ENCODE data around the gene LGALS12. TPM values are rescaled to one million over a fixed set of nuclear protein-coding genes. Genes with fewer than 3 reads are reported as not detected.

Gene LGALS12, protein sequence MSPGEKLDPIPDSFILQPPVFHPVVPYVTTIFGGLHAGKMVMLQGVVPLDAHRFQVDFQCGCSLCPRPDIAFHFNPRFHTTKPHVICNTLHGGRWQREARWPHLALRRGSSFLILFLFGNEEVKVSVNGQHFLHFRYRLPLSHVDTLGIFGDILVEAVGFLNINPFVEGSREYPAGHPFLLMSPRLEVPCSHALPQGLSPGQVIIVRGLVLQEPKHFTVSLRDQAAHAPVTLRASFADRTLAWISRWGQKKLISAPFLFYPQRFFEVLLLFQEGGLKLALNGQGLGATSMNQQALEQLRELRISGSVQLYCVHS
- not detected for polyA plus RNA-seq (2013, experiment 1 of 4)
- polyA plus RNA-seq (2013, experiment 2 of 4): not detected
- not detected for polyA plus RNA-seq (2013, experiment 3 of 4)
- polyA plus RNA-seq (2013, experiment 4 of 4): not detected

DNA sequence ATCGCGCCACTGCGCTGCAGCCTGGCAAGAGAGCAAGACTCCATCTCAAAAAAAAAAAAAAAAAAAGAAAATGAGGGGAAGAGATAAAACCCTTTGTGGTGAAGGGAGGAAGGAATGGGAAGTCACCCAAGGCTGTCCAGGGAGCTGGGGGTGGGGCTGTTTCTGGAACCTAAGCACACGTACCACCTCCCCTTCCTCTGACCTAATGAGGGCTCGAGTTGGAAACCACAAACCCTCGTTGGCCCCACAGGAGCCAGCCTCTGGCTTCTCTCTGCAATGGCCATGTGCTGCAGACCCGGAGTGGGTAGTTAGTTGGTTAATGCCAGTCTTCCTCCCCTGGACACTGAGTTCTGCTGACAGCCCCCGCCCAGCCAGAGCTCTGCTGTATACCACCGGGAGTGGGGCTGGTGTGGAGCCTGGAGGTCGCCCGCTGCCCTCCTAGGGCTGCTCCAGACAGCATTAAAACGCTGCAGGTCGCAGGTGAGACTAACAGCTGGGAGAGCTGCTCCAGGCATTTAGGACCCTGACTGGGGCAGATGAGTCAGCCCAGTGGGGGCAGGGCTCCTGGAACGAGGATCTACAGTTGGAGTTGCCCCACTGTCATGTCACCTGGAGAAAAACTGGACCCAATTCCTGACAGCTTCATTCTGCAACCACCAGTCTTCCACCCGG is at the start of gene LGALS12:
Gene LGALS12, plus strand, starts transcription at position 228 of the 672 bp plus-strand sequence. Its CDS starts 375 bp downstream, at position 603.
- no peak within 1 kb of the TSS for H3K4me3 ChIP-seq (ENCODE audit: insufficient read depth, low read depth, low read length)
- H3K4me1 ChIP-seq (ENCODE audit: control insufficient read depth, insufficient read depth, low read length): peaks cover 3% of the 10 kb centered on the region
- no peak within 1 kb of the TSS for H3K27ac ChIP-seq (ENCODE audit: insufficient read depth, low read depth, low read length, poor library complexity, severe bottlenecking)
- WGBS, 2 experiments: 71 to 74% methylated on average over 15 of the region's 15 CpGs
- no peaks in the 10 kb centered on the region for H3K9me3 ChIP-seq (ENCODE audit: control insufficient read depth, low read length)
- H3K27me3 ChIP-seq (ENCODE audit: control insufficient read depth, insufficient read depth, low read length, poor library complexity, severe bottlenecking): no peaks in the 10 kb centered on the region
- H3K36me3 ChIP-seq (ENCODE audit: control insufficient read depth, insufficient read depth, low read length): no peaks in the 10 kb centered on the region

DNA sequence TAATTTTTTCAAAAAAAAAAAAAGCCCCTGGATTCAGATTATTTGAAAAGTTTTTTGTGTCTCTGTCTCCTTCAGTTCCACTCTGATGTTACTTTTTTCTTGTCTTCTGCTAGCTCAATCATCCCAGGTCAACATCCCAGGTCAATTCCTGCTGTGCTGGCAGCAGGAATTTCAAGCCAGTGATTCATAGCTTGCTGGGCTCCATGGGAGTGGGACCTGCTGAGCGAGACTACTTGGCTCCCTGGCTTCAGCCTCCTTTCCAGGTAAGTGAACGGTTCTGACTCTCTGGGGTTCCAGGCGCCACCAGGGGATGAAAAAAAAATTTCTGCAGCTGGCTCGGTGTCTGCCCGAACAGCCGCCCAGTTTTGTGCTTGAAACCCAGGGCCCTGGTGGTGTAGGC is 46.3 kb upstream of the LGALS12 start:
- WGBS, 2 experiments: 57 to 66% methylated on average over 6 of the region's 6 CpGs
- Histone ChIP-seq H3K27me3 (ENCODE audit: control insufficient read depth, insufficient read depth, low read length, poor library complexity, severe bottlenecking) (no peaks in the 10 kb centered on the region), H3K9me3 (ENCODE audit: control insufficient read depth, low read length) (no peaks in the 10 kb centered on the region), H3K36me3 (ENCODE audit: control insufficient read depth, insufficient read depth, low read length) (no peaks in the 10 kb centered on the region), H3K27ac (ENCODE audit: insufficient read depth, low read depth, low read length, poor library complexity, severe bottlenecking) (no peak overlapping the region), H3K4me1 (ENCODE audit: control insufficient read depth, insufficient read depth, low read length) (no peaks in the 10 kb centered on the region), H3K4me3 (ENCODE audit: insufficient read depth, low read depth, low read length) (no peak overlapping the region)

DNA sequence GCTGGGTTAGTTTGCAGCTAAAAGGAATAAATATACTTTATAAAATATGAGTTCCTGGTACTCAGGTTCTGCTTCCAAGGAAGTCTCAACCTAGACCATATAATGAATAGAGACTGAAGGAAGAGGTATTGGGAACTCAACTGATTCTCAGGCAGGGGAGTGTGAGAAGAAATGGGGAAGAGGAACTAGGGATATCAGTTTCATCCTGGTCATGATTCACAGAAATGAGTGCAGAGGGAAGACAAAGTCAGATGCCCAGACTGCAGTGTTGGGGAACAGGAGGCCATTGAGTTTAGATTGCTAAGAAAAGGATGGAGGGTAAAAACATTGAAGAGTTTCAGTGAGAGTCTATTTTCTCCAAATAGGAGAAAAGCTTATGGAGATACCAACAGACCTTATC is 43.7 kb upstream of the LGALS12 start:
- no peaks in the 10 kb centered on the region for H3K27me3 ChIP-seq (ENCODE audit: control insufficient read depth, insufficient read depth, low read length, poor library complexity, severe bottlenecking)
- H3K9me3 ChIP-seq (ENCODE audit: control insufficient read depth, low read length): no peaks in the 10 kb centered on the region
- no peak overlapping the region for H3K27ac ChIP-seq (ENCODE audit: insufficient read depth, low read depth, low read length, poor library complexity, severe bottlenecking)
- H3K4me1 ChIP-seq (ENCODE audit: control insufficient read depth, insufficient read depth, low read length): no peaks in the 10 kb centered on the region
- H3K36me3 ChIP-seq (ENCODE audit: control insufficient read depth, insufficient read depth, low read length): no peaks in the 10 kb centered on the region
- H3K4me3 ChIP-seq (ENCODE audit: insufficient read depth, low read depth, low read length): no peak overlapping the region

DNA sequence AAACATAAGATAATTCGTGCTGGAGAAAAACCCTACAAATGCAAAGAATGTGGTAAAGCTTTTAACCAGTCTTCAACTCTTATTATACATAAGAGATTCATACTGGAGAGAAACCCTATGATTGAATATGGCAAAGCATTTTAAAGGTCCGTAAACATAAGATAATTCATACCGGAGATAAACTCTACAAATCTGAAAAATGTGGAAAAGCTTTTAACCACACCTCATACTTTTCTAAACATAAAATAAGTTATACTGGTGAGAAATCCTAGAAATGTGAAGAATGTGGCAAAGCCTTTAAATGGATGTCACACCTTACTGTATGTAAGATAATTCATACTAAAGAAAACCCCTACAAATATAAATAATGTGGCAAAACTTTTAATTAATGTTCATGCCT is 35.6 kb upstream of the LGALS12 start:
- no peaks in the 10 kb centered on the region for H3K9me3 ChIP-seq (ENCODE audit: control insufficient read depth, low read length)
- no peak overlapping the region for H3K4me3 ChIP-seq (ENCODE audit: insufficient read depth, low read depth, low read length)
- no peaks in the 10 kb centered on the region for H3K27me3 ChIP-seq (ENCODE audit: control insufficient read depth, insufficient read depth, low read length, poor library complexity, severe bottlenecking)
- no peak overlapping the region for H3K27ac ChIP-seq (ENCODE audit: insufficient read depth, low read depth, low read length, poor library complexity, severe bottlenecking)
- no peaks in the 10 kb centered on the region for H3K4me1 ChIP-seq (ENCODE audit: control insufficient read depth, insufficient read depth, low read length)
- H3K36me3 ChIP-seq (ENCODE audit: control insufficient read depth, insufficient read depth, low read length): no peaks in the 10 kb centered on the region
- WGBS, 2 experiments: 91% methylated on average over 3 of the region's 3 CpGs; no CpG with 5 or more reads in 1 of the 2 experiments

DNA sequence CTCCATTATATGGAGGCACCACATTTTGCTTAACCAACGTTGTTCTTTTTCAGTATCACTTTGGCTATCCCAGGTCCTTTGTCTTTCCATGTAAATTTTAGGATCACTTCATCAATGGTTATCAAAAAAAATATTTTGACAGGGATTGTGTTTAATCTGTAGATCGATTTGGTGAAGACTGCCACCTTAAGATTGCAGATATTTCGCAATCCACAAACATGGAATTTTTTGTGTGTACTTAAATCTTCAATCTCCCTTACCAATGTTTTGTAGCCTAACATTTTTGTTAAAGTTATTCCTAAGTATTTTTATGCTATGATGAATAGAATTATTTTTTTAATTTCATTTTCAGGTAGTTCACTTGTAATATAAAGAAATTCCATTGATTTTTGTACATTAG is 33.5 kb upstream of the LGALS12 start:
- Histone ChIP-seq H3K4me3 (ENCODE audit: insufficient read depth, low read depth, low read length) (no peak overlapping the region), H3K9me3 (ENCODE audit: control insufficient read depth, low read length) (peaks cover 3% of the 10 kb centered on the region), H3K27me3 (ENCODE audit: control insufficient read depth, insufficient read depth, low read length, poor library complexity, severe bottlenecking) (no peaks in the 10 kb centered on the region), H3K4me1 (ENCODE audit: control insufficient read depth, insufficient read depth, low read length) (no peaks in the 10 kb centered on the region), H3K36me3 (ENCODE audit: control insufficient read depth, insufficient read depth, low read length) (no peaks in the 10 kb centered on the region), H3K27ac (ENCODE audit: insufficient read depth, low read depth, low read length, poor library complexity, severe bottlenecking) (no peak overlapping the region)
- WGBS, 2 experiments: 89 to 96% methylated on average over 1 to 3 of the region's 3 CpGs

DNA sequence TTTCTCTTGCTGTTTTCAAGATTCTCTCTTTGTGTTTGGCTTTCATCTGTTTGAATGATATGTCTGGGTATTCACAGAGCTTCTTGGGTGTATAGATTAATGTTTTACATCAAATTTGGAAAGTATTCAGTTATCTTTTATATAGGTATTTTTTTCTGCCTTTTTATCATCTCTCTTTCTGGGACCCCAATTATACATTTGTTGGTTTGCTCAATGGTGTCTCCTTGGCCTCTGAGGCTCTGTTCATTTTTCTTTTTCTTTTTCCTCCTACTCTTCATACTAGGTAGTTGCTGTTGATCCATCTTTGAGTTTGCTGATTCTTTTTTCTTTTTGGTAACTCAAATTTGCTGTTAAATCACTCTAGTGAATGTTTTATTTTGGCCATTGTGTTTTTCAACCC is 29.3 kb upstream of the LGALS12 start:
- H3K27ac ChIP-seq (ENCODE audit: insufficient read depth, low read depth, low read length, poor library complexity, severe bottlenecking): no peak overlapping the region
- H3K9me3 ChIP-seq (ENCODE audit: control insufficient read depth, low read length): peaks cover 3% of the 10 kb centered on the region
- no peaks in the 10 kb centered on the region for H3K36me3 ChIP-seq (ENCODE audit: control insufficient read depth, insufficient read depth, low read length)
- H3K27me3 ChIP-seq (ENCODE audit: control insufficient read depth, insufficient read depth, low read length, poor library complexity, severe bottlenecking): no peaks in the 10 kb centered on the region
- no peak overlapping the region for H3K4me3 ChIP-seq (ENCODE audit: insufficient read depth, low read depth, low read length)
- no peaks in the 10 kb centered on the region for H3K4me1 ChIP-seq (ENCODE audit: control insufficient read depth, insufficient read depth, low read length)

DNA sequence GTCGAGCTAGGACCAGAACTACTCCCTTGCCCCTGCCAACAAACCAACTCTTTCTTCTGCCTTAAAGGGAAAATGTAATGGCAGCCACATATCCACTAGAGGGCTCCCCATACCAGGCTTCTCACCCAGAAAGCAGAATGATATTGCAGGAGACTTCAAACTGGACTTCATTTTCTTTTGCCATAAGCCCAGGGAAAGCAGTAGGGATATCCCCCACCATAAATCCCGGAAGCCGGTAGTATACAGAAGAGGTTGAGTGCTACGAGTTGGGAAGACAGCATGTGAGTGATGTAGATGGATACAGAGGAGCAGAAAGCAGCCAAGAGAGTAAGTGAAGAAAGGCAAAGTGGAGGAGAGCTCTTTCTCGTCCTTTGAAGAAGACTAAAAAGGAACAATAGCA is 27.0 kb upstream of the LGALS12 start:
- Histone ChIP-seq H3K36me3 (ENCODE audit: control insufficient read depth, insufficient read depth, low read length) (no peaks in the 10 kb centered on the region), H3K27me3 (ENCODE audit: control insufficient read depth, insufficient read depth, low read length, poor library complexity, severe bottlenecking) (no peaks in the 10 kb centered on the region), H3K9me3 (ENCODE audit: control insufficient read depth, low read length) (peaks cover 3% of the 10 kb centered on the region), H3K4me3 (ENCODE audit: insufficient read depth, low read depth, low read length) (no peak overlapping the region), H3K27ac (ENCODE audit: insufficient read depth, low read depth, low read length, poor library complexity, severe bottlenecking) (no peak overlapping the region), H3K4me1 (ENCODE audit: control insufficient read depth, insufficient read depth, low read length) (no peaks in the 10 kb centered on the region)
- 28 to 31% methylated on average over 5 of the region's 5 CpGs for WGBS, 2 experiments

DNA sequence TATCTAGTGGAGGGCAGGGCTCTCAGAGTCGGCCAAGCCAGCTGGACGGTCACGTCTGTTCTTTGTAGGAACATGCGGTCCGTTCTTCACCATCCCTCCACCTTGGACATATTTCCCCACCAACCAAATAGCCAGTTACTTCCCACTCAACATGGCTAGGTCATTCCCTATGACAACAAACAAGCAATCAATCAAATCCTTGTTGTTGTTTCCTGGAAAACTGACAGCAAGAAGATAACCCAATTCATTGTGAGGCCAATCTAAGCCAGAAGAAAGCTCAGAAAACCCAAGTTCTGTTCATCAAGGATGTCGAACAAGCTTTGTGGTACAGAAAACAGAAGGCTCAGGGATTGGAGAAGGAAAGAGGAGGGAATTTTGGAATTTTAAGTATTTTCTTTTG is 25.8 kb upstream of the LGALS12 start:
- Histone ChIP-seq H3K27ac (ENCODE audit: insufficient read depth, low read depth, low read length, poor library complexity, severe bottlenecking) (no peak overlapping the region), H3K4me1 (ENCODE audit: control insufficient read depth, insufficient read depth, low read length) (no peaks in the 10 kb centered on the region), H3K27me3 (ENCODE audit: control insufficient read depth, insufficient read depth, low read length, poor library complexity, severe bottlenecking) (no peaks in the 10 kb centered on the region), H3K36me3 (ENCODE audit: control insufficient read depth, insufficient read depth, low read length) (no peaks in the 10 kb centered on the region), H3K4me3 (ENCODE audit: insufficient read depth, low read depth, low read length) (no peak overlapping the region), H3K9me3 (ENCODE audit: control insufficient read depth, low read length) (peaks cover 3% of the 10 kb centered on the region)
- WGBS, 2 experiments: 94 to 95% methylated on average over 6 of the region's 6 CpGs

DNA sequence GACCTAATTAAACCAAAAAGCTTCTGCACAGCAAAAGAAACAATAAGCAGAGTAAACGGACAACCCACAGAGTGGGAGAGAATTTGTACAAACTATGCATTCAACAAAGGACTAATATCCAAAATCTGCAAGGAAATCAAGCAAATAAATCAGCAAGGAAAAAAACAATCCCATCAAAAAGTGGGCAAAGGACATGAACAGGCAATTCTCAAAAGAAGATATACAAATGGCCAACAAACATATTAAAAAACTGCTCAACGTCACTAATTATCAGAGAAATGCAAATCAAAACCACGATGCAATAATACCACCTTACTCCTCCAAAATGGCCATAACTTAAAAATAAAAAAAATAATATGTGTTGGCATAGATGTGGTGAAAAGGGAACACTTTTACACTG is 20.1 kb upstream of the LGALS12 start:
- no peaks in the 10 kb centered on the region for H3K36me3 ChIP-seq (ENCODE audit: control insufficient read depth, insufficient read depth, low read length)
- H3K27me3 ChIP-seq (ENCODE audit: control insufficient read depth, insufficient read depth, low read length, poor library complexity, severe bottlenecking): no peaks in the 10 kb centered on the region
- H3K4me1 ChIP-seq (ENCODE audit: control insufficient read depth, insufficient read depth, low read length): no peaks in the 10 kb centered on the region
- H3K9me3 ChIP-seq (ENCODE audit: control insufficient read depth, low read length): no peaks in the 10 kb centered on the region
- no peak overlapping the region for H3K4me3 ChIP-seq (ENCODE audit: insufficient read depth, low read depth, low read length)
- no peak overlapping the region for H3K27ac ChIP-seq (ENCODE audit: insufficient read depth, low read depth, low read length, poor library complexity, severe bottlenecking)
- WGBS, 2 experiments: 89 to 90% methylated on average over 2 of the region's 3 CpGs

DNA sequence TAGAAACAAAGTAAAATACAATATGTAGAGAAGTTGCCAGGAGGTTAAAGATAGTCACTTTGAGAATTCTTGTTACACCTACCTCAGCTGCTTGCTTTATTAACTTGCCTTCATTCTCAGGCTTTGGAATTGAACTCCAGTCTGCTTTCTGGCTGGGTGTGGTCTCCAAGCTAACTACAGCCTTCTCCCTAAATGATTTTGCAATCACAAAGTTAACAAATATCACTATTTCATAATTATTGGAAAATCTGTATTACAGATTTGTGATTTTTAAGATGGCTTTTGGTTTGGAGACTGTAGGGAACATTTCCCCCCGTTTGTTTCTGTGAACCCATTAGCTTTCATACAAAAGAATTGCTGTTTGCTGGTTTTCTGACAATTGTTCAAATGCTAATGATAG is 17.1 kb upstream of the LGALS12 start:
- peaks cover 3% of the 10 kb centered on the region for H3K9me3 ChIP-seq (ENCODE audit: control insufficient read depth, low read length)
- peaks cover 5% of the 10 kb centered on the region for H3K27me3 ChIP-seq (ENCODE audit: control insufficient read depth, insufficient read depth, low read length, poor library complexity, severe bottlenecking)
- no peak overlapping the region for H3K4me3 ChIP-seq (ENCODE audit: insufficient read depth, low read depth, low read length)
- H3K36me3 ChIP-seq (ENCODE audit: control insufficient read depth, insufficient read depth, low read length): no peaks in the 10 kb centered on the region
- no peak overlapping the region for H3K27ac ChIP-seq (ENCODE audit: insufficient read depth, low read depth, low read length, poor library complexity, severe bottlenecking)
- no peaks in the 10 kb centered on the region for H3K4me1 ChIP-seq (ENCODE audit: control insufficient read depth, insufficient read depth, low read length)
- 77% methylated on average over 1 of the region's 1 CpG for WGBS, 2 experiments
